Stimulated activated naive CD8-positive, alpha-beta T cell treated with anti-CD3 and anti-CD28 coated beads, Interleukin-15, Interleukin-2, amounts not matched to agents 100 ng/mL and 50 ng/mL, for 24 hours (primary cell): ENCODE measurements around the gene BCDIN3D.
A peak's percentile ranks its signal among the peaks of the same experiment; 100 is the strongest.
"Not testable (repeated sequence)": the region's sequence is repeated elsewhere in the genome, so short reads cannot be mapped to it uniquely, and the experiment has no call there.

Experiments used
- H3K27ac Mint-ChIP-seq: one replicate; pipeline ENCODE4 v1.8.0; 2021; ENCODE audit warnings: mild to moderate bottlenecking, mixed read lengths
- H3K27me3 Mint-ChIP-seq: one replicate; pipeline ENCODE4 v1.8.0; 2021; ENCODE audit warnings: mixed read lengths
- H3K36me3 Mint-ChIP-seq: one replicate; pipeline ENCODE4 v1.8.0; 2021; ENCODE audit warnings: low read depth, mixed read lengths
- H3K4me1 Mint-ChIP-seq: one replicate; pipeline ENCODE4 v1.8.0; 2021; ENCODE audit warnings: low read depth, mixed read lengths
- H3K4me3 Mint-ChIP-seq: one replicate; pipeline ENCODE4 v1.8.0; 2021; ENCODE audit warnings: mild to moderate bottlenecking, mixed read lengths
- H3K9me3 Mint-ChIP-seq: one replicate; pipeline ENCODE4 v1.8.0; 2021; ENCODE audit warnings: mixed read lengths

BCDIN3D gene

GRCh38 chr12:49881415-49882247, 38.7 kb upstream of the BCDIN3D start:
- H3K4me3 Mint-ChIP-seq: no peak overlapping the region
- H3K27ac Mint-ChIP-seq: no peak overlapping the region
- peaks cover 27% of the 10 kb centered on the region for H3K9me3 Mint-ChIP-seq
- no peaks in the 10 kb centered on the region for H3K36me3 Mint-ChIP-seq
- H3K4me1 Mint-ChIP-seq: no peaks in the 10 kb centered on the region
- H3K27me3 Mint-ChIP-seq: no peaks in the 10 kb centered on the region

- Mint-ChIP-seq H3K27me3 (no peaks in the 10 kb centered on the region), H3K4me3 (no peak overlapping the region), H3K36me3 (no peaks in the 10 kb centered on the region), H3K9me3 (peaks cover 27% of the 10 kb centered on the region), H3K4me1 (no peaks in the 10 kb centered on the region), H3K27ac (no peak overlapping the region)
These were observed 38.0 kb upstream of the BCDIN3D start for GRCh38 chr12:49880756-49881414.

- H3K9me3 Mint-ChIP-seq: peaks cover 27% of the 10 kb centered on the region
- H3K4me1 Mint-ChIP-seq, H3K27me3 Mint-ChIP-seq, H3K36me3 Mint-ChIP-seq, H3K4me3 Mint-ChIP-seq: not testable (repeated sequence)
- peak overlapping the region; percentile 3 for H3K27ac Mint-ChIP-seq
These were observed 36.2 kb upstream of the BCDIN3D start for GRCh38 chr12:49879065-49879464.

GRCh38 chr12:49878021-49878420, 35.1 kb upstream of the BCDIN3D start:
- no peak overlapping the region for H3K4me3 Mint-ChIP-seq
- H3K36me3 Mint-ChIP-seq: no peaks in the 10 kb centered on the region
- H3K4me1 Mint-ChIP-seq: no peaks in the 10 kb centered on the region
- peaks cover 27% of the 10 kb centered on the region for H3K9me3 Mint-ChIP-seq
- no peaks in the 10 kb centered on the region for H3K27me3 Mint-ChIP-seq
- no peak overlapping the region for H3K27ac Mint-ChIP-seq

GRCh38 chr12:49877066-49877465, 34.2 kb upstream of the BCDIN3D start:
- H3K4me1 Mint-ChIP-seq: no peaks in the 10 kb centered on the region
- no peaks in the 10 kb centered on the region for H3K27me3 Mint-ChIP-seq
- no peak overlapping the region for H3K27ac Mint-ChIP-seq
- H3K4me3 Mint-ChIP-seq: no peak overlapping the region
- peaks cover 27% of the 10 kb centered on the region for H3K9me3 Mint-ChIP-seq
- H3K36me3 Mint-ChIP-seq: no peaks in the 10 kb centered on the region

- H3K27me3 Mint-ChIP-seq: no peaks in the 10 kb centered on the region
- no peak overlapping the region for H3K27ac Mint-ChIP-seq
- H3K4me1 Mint-ChIP-seq: no peaks in the 10 kb centered on the region
- no peaks in the 10 kb centered on the region for H3K36me3 Mint-ChIP-seq
- H3K9me3 Mint-ChIP-seq: peaks cover 27% of the 10 kb centered on the region
- H3K4me3 Mint-ChIP-seq: no peak overlapping the region
These were observed 33.2 kb upstream of the BCDIN3D start for GRCh38 chr12:49876070-49876469.

GRCh38 chr12:49875115-49875720, 32.3 kb upstream of the BCDIN3D start:
- H3K36me3 Mint-ChIP-seq: no peaks in the 10 kb centered on the region
- H3K27me3 Mint-ChIP-seq: no peaks in the 10 kb centered on the region
- H3K27ac Mint-ChIP-seq: no peak overlapping the region
- no peak overlapping the region for H3K4me3 Mint-ChIP-seq
- H3K9me3 Mint-ChIP-seq: peaks cover 26% of the 10 kb centered on the region
- no peaks in the 10 kb centered on the region for H3K4me1 Mint-ChIP-seq

- H3K9me3 Mint-ChIP-seq: peaks cover 17% of the 10 kb centered on the region
- H3K36me3 Mint-ChIP-seq: no peaks in the 10 kb centered on the region
- no peaks in the 10 kb centered on the region for H3K4me1 Mint-ChIP-seq
- no peak overlapping the region for H3K4me3 Mint-ChIP-seq
- H3K27ac Mint-ChIP-seq: no peak overlapping the region
- H3K27me3 Mint-ChIP-seq: no peaks in the 10 kb centered on the region
These were observed 31.4 kb upstream of the BCDIN3D start for GRCh38 chr12:49874142-49874897.

- Mint-ChIP-seq H3K9me3 (peaks cover 9% of the 10 kb centered on the region), H3K4me1 (no peaks in the 10 kb centered on the region), H3K27ac (no peak overlapping the region)
These were observed 30.5 kb upstream of the BCDIN3D start for GRCh38 chr12:49873361-49873934.

GRCh38 chr12:49872781-49873181, 29.9 kb upstream of the BCDIN3D start:
- Mint-ChIP-seq H3K27ac (no peak overlapping the region), H3K27me3 (no peaks in the 10 kb centered on the region), H3K4me1 (no peaks in the 10 kb centered on the region), H3K4me3 (no peak overlapping the region), H3K36me3 (no peaks in the 10 kb centered on the region), H3K9me3 (peaks cover 2% of the 10 kb centered on the region)

More at GRCh38 chr12:49873361-49873934, 30.5 kb upstream of the BCDIN3D start:
- Mint-ChIP-seq H3K27me3 (no peaks in the 10 kb centered on the region), H3K4me3 (no peak overlapping the region), H3K36me3 (no peaks in the 10 kb centered on the region)

GRCh38 chr12:49872381-49872780, 29.5 kb upstream of the BCDIN3D start:
- Mint-ChIP-seq H3K4me1 (no peaks in the 10 kb centered on the region), H3K36me3 (no peaks in the 10 kb centered on the region), H3K27ac (no peak overlapping the region), H3K4me3 (no peak overlapping the region), H3K27me3 (no peaks in the 10 kb centered on the region), H3K9me3 (no peaks in the 10 kb centered on the region)

- not testable (repeated sequence) for H3K4me1 Mint-ChIP-seq, H3K27ac Mint-ChIP-seq, H3K27me3 Mint-ChIP-seq, H3K4me3 Mint-ChIP-seq, H3K9me3 Mint-ChIP-seq, H3K36me3 Mint-ChIP-seq
These were observed 28.9 kb upstream of the BCDIN3D start for GRCh38 chr12:49871811-49872251.

GRCh38 chr12:49871263-49871561, 28.3 kb upstream of the BCDIN3D start:
- Mint-ChIP-seq H3K27ac (no peak overlapping the region), H3K9me3 (no peaks in the 10 kb centered on the region), H3K4me3 (no peak overlapping the region), H3K4me1 (no peaks in the 10 kb centered on the region), H3K36me3 (no peaks in the 10 kb centered on the region), H3K27me3 (no peaks in the 10 kb centered on the region)

GRCh38 chr12:49870501-49871262, 27.8 kb upstream of the BCDIN3D start:
- Mint-ChIP-seq H3K27ac (no peak overlapping the region), H3K4me1 (no peaks in the 10 kb centered on the region), H3K27me3 (no peaks in the 10 kb centered on the region)

More at GRCh38 chr12:49870501-49871262, 27.8 kb upstream of the BCDIN3D start:
- H3K36me3 Mint-ChIP-seq: no peaks in the 10 kb centered on the region
- H3K4me3 Mint-ChIP-seq: no peak overlapping the region
- no peaks in the 10 kb centered on the region for H3K9me3 Mint-ChIP-seq
